GM12878 (cell line): ENCODE results near the gene GALNT17. TPM values are rescaled to one million over a fixed set of nuclear protein-coding genes. Genes with fewer than 3 reads are reported as not detected.

Experiments
- ATAC-seq: fragments of 200-7000 bp; cut with Tn5 transposase; 3 replicates; pipeline ENCODE4 v1.9.1; 2020; ENCODE audit warnings: mild to moderate bottlenecking, moderate library complexity
- BruUV-seq: library from RNA; stranded (reverse); fragments of 400-500 nt; replicated peaks from 2 replicates; lab custom pipeline; 2021; lab: Mats Ljungman, UMichigan
- CTCF ChIA-PET: fragments of 300-600 bp; sonication (Branson Sonifier 250); formaldehyde crosslinking; extraction: SDS; loops from one replicate; lab custom pipeline; 2021; ENCODE audit warnings: inconsistent platforms; lab: Yijun Ruan, JAX
- POLR2A ChIA-PET: fragments of 350-600 bp; formaldehyde crosslinking; extraction: SDS; loops from one replicate; lab custom pipeline; 2021; ENCODE audit warnings: inconsistent platforms; lab: Charles Lee
- RAD21 ChIA-PET: fragments of 300-600 bp; sonication (Branson Sonifier 250); formaldehyde crosslinking; loops from one replicate; lab custom pipeline; 2023; ENCODE audit warnings: antibody characterized with exemption; ENCODE audit not compliant: unreplicated experiment; lab: Charles Lee
- SMC1A ChIA-PET: fragments of 300-600 bp; sonication (Branson Sonifier 250); formaldehyde crosslinking; loops from one replicate; lab custom pipeline; 2023; ENCODE audit not compliant: unreplicated experiment, uncharacterized antibody; lab: Charles Lee
- DNase-seq: peaks from one replicate; pipeline ENCODE4 v3.0.0-alpha.2; 2011; ENCODE audit warnings: low read depth, low spot score
- FAIRE-seq: peaks from 3 replicates; lab custom pipeline; 2011; peaks lifted over from hg19 to GRCh38; lab: Jason Lieb, UNC
- H2AFZ ChIP-seq: 2 replicates; pipeline ENCODE4 v1.6.0; 2011; ENCODE audit warnings: low read depth, low read length, control low read depth; ENCODE audit not compliant: control insufficient read depth
- H3K27ac ChIP-seq: 2 replicates; pipeline ENCODE4 v1.5.1; 2011; ENCODE audit warnings: control low read depth; ENCODE audit not compliant: control insufficient read depth, insufficient read depth
- H3K27me3 ChIP-seq, 2 experiments: replicated peaks in 1 of 2; 2 replicates each; pipeline versions ENCODE4 v1.6.0 to v1.6.1; 2011; ENCODE audit warnings: low read length in 1 of 2; ENCODE audit not compliant: control insufficient read depth in 2 of 2, insufficient read depth in 2 of 2
- H3K36me3 ChIP-seq, 2 experiments: 2 replicates each; pipeline ENCODE4 v1.5.1; 2011; ENCODE audit warnings: low read length in 1 of 2; ENCODE audit not compliant: control insufficient read depth in 2 of 2, insufficient read depth in 2 of 2
- H3K4me1 ChIP-seq: 2 replicates; pipeline ENCODE4 v1.6.1; 2011; ENCODE audit warnings: mild to moderate bottlenecking, low read length, moderate library complexity, mixed read lengths; ENCODE audit not compliant: control insufficient read depth, insufficient read depth
- H3K4me2 ChIP-seq: 2 replicates; pipeline ENCODE4 v1.6.0; 2011; ENCODE audit warnings: control low read depth; ENCODE audit not compliant: control insufficient read depth, insufficient read depth
- H3K4me3 ChIP-seq: fragments of 200-600 bp; sonication (generic); 2 replicates; pipeline ENCODE4 v1.5.1; 2016
- H3K79me2 ChIP-seq: 2 replicates; pipeline ENCODE4 v1.6.0; 2011; ENCODE audit warnings: low read length; ENCODE audit not compliant: control insufficient read depth, insufficient read depth
- H3K9ac ChIP-seq: 2 replicates; pipeline ENCODE4 v1.8.0; 2011; ENCODE audit warnings: low read length, control low read depth, mixed read lengths; ENCODE audit not compliant: control insufficient read depth, insufficient read depth
- H3K9me3 ChIP-seq: replicated peaks from 3 replicates; pipeline ENCODE4 v1.5.1; 2011; ENCODE audit warnings: mild to moderate bottlenecking, low read length; ENCODE audit not compliant: control insufficient read depth, insufficient read depth
- H4K20me1 ChIP-seq: 2 replicates; pipeline ENCODE4 v1.6.0; 2011; ENCODE audit not compliant: control insufficient read depth, insufficient read depth
- CHD2 ChIP-seq: IDR thresholded peaks from 2 replicates; pipeline ENCODE4 v1.6.1; 2011; ENCODE audit warnings: low read depth, low read length, improper control_type of control experiment, borderline replicate concordance
- CHD4 ChIP-seq: fragments of 200-600 bp; sonication (generic); IDR thresholded peaks from 2 replicates; pipeline ENCODE4 v1.6.1; 2016; ENCODE audit warnings: mild to moderate bottlenecking
- EED ChIP-seq: sonication (generic); IDR thresholded peaks from 2 replicates; pipeline ENCODE4 v1.6.1; 2016; ENCODE audit warnings: antibody characterized with exemption, low read depth
- GABPA ChIP-seq: IDR thresholded peaks from 2 replicates; pipeline ENCODE4 v1.6.1; 2014; ENCODE audit warnings: antibody characterized with exemption, low read depth, mild to moderate bottlenecking, inconsistent platforms
- POLR2AphosphoS2 ChIP-seq: IDR thresholded peaks from 2 replicates; pipeline ENCODE4 v1.6.1; 2011; ENCODE audit warnings: low read depth, mild to moderate bottlenecking, low read length, improper control_type of control experiment, moderate library complexity
- RAD51 ChIP-seq: fragments of 450-650 bp; IDR thresholded peaks from 2 replicates; pipeline ENCODE4 v1.6.1; 2016; ENCODE audit warnings: moderate library complexity, mild to moderate bottlenecking, inconsistent platforms
- REST ChIP-seq: IDR thresholded peaks from 2 replicates; pipeline ENCODE4 v1.6.1; 2012; ENCODE audit warnings: mild to moderate bottlenecking, low read depth, low read length
- ZNF207 ChIP-seq: fragments of 450-650 bp; IDR thresholded peaks from 2 replicates; pipeline ENCODE4 v1.6.1; 2014; ENCODE audit warnings: antibody characterized with exemption, mild to moderate bottlenecking, borderline replicate concordance
- ZNF274 ChIP-seq: IDR thresholded peaks from one replicate; pipeline ENCODE4 v1.8.0; 2011; ENCODE audit not compliant: insufficient read length, insufficient read depth
- ZZZ3 ChIP-seq: IDR thresholded peaks from 2 replicates; pipeline ENCODE4 v1.6.1; 2011; ENCODE audit warnings: low read depth; ENCODE audit not compliant: control insufficient read depth, insufficient read length
- WGBS: methylation state at CpG from one replicate; pipeline ENCODE4 v1.1.6; 2016; ENCODE audit warnings: low lambda C conversion rate; ENCODE audit not compliant: insufficient replicate concordance, insufficient coverage; ENCODE audit errors: missing lambda C conversion rate; 5-methylcytosine and 5-hydroxymethylcytosine counted together
- in situ Hi-C: fragments of 300-500 bp; cut with MboI; formaldehyde crosslinking; loops from 9 replicates; pipeline ENCODE4 v1.14.3; 2018; ENCODE audit warnings: mixed read lengths
- intact Hi-C: fragments of 100-400 bp; cut with micrococcal nuclease; formaldehyde crosslinking; loops from one replicate; pipeline ENCODE4 v1.14.2; 2022; ENCODE audit not compliant: unreplicated experiment
- polyA plus RNA-seq, 11 experiments: library from polyadenylated mRNA; depleted of rRNA in 4 of 11; unstranded in 6 of 11; stranded (reverse) in 5 of 11; fragments of >200 nt; fragmentation: Nextera tagmentation in 4 of 11; fragmentation: Illumina TruSeq in 1 of 11; extraction: Ambion mirVana in 4 of 11; extraction: Trizol in 1 of 11; gene quantifications; 1 replicate in 1 of 11; 2 replicates in 10 of 11; pipeline versions ENCODE4 v1.2.1 to v1.2.3, GENCODE V29; 2011 to 2016; ENCODE audit warnings: inconsistent platforms in 2 of 11, missing spikeins in 2 of 11, low read depth in 1 of 11
- total RNA-seq, 4 experiments: library from RNA; depleted of rRNA in 3 of 4; stranded (reverse); fragments of >200 nt in 3 of 4; fragmentation: Illumina TruSeq in 1 of 4; extraction: Trizol in 1 of 4; gene quantifications; 2 replicates each; pipeline versions ENCODE4 v1.2.1 to v1.2.3, GENCODE V29; 2013 to 2021

Gene GALNT17
- total and polyA plus RNA-seq, 10 of the 15 experiments (the other 5 are each of a cell fraction or from before 2014, with no cell fraction given), result 0.12 to 0.15 TPM; not detected in 8

- ChIA-PET RAD21 (no interaction called here), POLR2A (no interaction called here), SMC1A (no interaction called here), CTCF (no interaction called here)
- Histone ChIP-seq H3K9ac (no peak overlapping the region), H3K79me2 (no peaks in the 10 kb centered on the region), H3K9me3 (no peaks in the 10 kb centered on the region; the same call in 2 of the 3 replicates), H3K4me2 (no peak overlapping the region), H3K27me3 (no peaks in the 10 kb centered on the region), H2AFZ (no peak overlapping the region), H4K20me1 (no peaks in the 10 kb centered on the region), H3K4me1 (no peaks in the 10 kb centered on the region), H3K4me3 (no peak overlapping the region), H3K27ac (no peak overlapping the region), H3K36me3 (no peaks in the 10 kb centered on the region)
- 0% methylated on average over 2 of the region's 2 CpGs for WGBS
- FAIRE-seq, result no peak
- in situ Hi-C loops, result no loop called here
- no peak for DNase-seq
- intact Hi-C loops, result no loop called here
- no peak for TF ChIP-seq RAD51
- TF ChIP-seq POLR2AphosphoS2, result no peak
- TF ChIP-seq CHD4, result no peak
- BruUV-seq, result no TSS peak
- ATAC-seq, result no peak
Observed at GRCh38 chr7:71237945-71238344, 106.0 kb downstream of the GALNT17 start.

- no peak for DNase-seq
- ChIA-PET RAD21 (no interaction called here), CTCF (no interaction called here), POLR2A (no interaction called here), SMC1A (no interaction called here)
- H3K27ac ChIP-seq, result no peak overlapping the region
- no peaks in the 10 kb centered on the region for H3K4me1 ChIP-seq
- H3K36me3 ChIP-seq, result no peaks in the 10 kb centered on the region
- WGBS, result 18% methylated on average over 7 of the region's 7 CpGs
- no TSS peak for BruUV-seq
- H2AFZ ChIP-seq, result no peak overlapping the region
- H3K79me2 ChIP-seq, result no peaks in the 10 kb centered on the region
- no peak overlapping the region for H3K9ac ChIP-seq
- no peaks in the 10 kb centered on the region for H4K20me1 ChIP-seq
- in situ Hi-C loops (no loop called here), intact Hi-C loops (no loop called here)
- H3K27me3 ChIP-seq, result no peaks in the 10 kb centered on the region
- TF ChIP-seq ZNF274 (no peak), GABPA (no peak), EED (no peak), CHD2 (no peak), ZNF207 (no peak), REST (no peak), ZZZ3 (no peak)
- H3K4me3 ChIP-seq, result no peak overlapping the region
- no peak for ATAC-seq
- no peak overlapping the region for H3K4me2 ChIP-seq
- no peaks in the 10 kb centered on the region; the same call in 2 of the 3 replicates for H3K9me3 ChIP-seq
- FAIRE-seq, result no peak
Observed at GRCh38 chr7:71238581-71239295, 106.8 kb downstream of the GALNT17 start.
